Loucy (cell line): ENCODE results near the gene KAT2B.
A peak's percentile ranks its signal among the peaks of the same experiment; 100 is the strongest.

Source experiments
- H2AFZ ChIP-seq: fragments of 200-600 bp; sonication (generic); 2 replicates; pipeline ENCODE4 v1.6.0; 2016; ENCODE audit warnings: antibody characterized with exemption, mild to moderate bottlenecking, low read length, moderate library complexity
- H3F3A ChIP-seq: fragments of 200-600 bp; 2 replicates; pipeline ENCODE4 v1.6.0; 2016; ENCODE audit warnings: antibody characterized with exemption, low read depth, mild to moderate bottlenecking
- H3K27me3 ChIP-seq: fragments of 200-600 bp; sonication (generic); 2 replicates; pipeline ENCODE4 v1.6.1; 2014; ENCODE audit warnings: low read length, mild to moderate bottlenecking; ENCODE audit not compliant: insufficient read depth, poor library complexity, severe bottlenecking
- H3K36me3 ChIP-seq: fragments of 200-600 bp; sonication (generic); 2 replicates; pipeline ENCODE4 v1.6.1; 2016; ENCODE audit warnings: low read length; ENCODE audit not compliant: insufficient read depth
- H3K4me1 ChIP-seq: fragments of 200-600 bp; sonication (generic); 2 replicates; pipeline ENCODE4 v1.5.1; 2014; ENCODE audit warnings: low read length, mild to moderate bottlenecking; ENCODE audit not compliant: insufficient read depth, poor library complexity, severe bottlenecking
- H3K4me2 ChIP-seq: fragments of 200-600 bp; sonication (generic); 2 replicates; pipeline ENCODE4 v1.6.0; 2014; ENCODE audit warnings: antibody characterized with exemption, low read length, low read depth, mild to moderate bottlenecking; ENCODE audit not compliant: poor library complexity, severe bottlenecking
- H3K4me3 ChIP-seq: fragments of 200-600 bp; sonication (generic); 2 replicates; pipeline ENCODE4 v1.5.1; 2014; ENCODE audit warnings: low read length, mild to moderate bottlenecking, mixed read lengths; ENCODE audit not compliant: poor library complexity, severe bottlenecking
- H3K79me2 ChIP-seq: fragments of 200-600 bp; sonication (generic); 2 replicates; pipeline ENCODE4 v1.6.1; 2014; ENCODE audit warnings: low read length; ENCODE audit not compliant: insufficient read depth
- H3K9ac ChIP-seq: fragments of 200-600 bp; sonication (generic); 2 replicates; pipeline ENCODE4 v1.6.0; 2014; ENCODE audit warnings: mild to moderate bottlenecking, low read depth, low read length, moderate library complexity; ENCODE audit not compliant: poor library complexity, severe bottlenecking
- H3K9me2 ChIP-seq: fragments of 200-600 bp; sonication (generic); replicated peaks from 2 replicates; pipeline ENCODE4 v1.6.1; 2016; ENCODE audit warnings: low read depth, low read length, mixed read lengths
- H3K9me3 ChIP-seq: fragments of 200-600 bp; sonication (generic); 2 replicates; pipeline ENCODE4 v1.6.1; 2014; ENCODE audit warnings: mild to moderate bottlenecking, antibody characterized with exemption, low read length, low read depth; ENCODE audit not compliant: insufficient read depth
- H4K20me1 ChIP-seq: fragments of 200-600 bp; sonication (generic); 2 replicates; pipeline ENCODE4 v1.6.0; 2014; ENCODE audit warnings: antibody characterized with exemption, low read length, mild to moderate bottlenecking; ENCODE audit not compliant: insufficient read depth, poor library complexity, severe bottlenecking
- CTCF ChIP-seq: fragments of 200-600 bp; sonication (generic); conservative IDR thresholded peaks from 2 replicates; pipeline ENCODE4 v1.5.1; 2014; ENCODE audit warnings: mild to moderate bottlenecking, antibody characterized with exemption, low read length
- EZH2phosphoT487 ChIP-seq: fragments of 200-600 bp; IDR thresholded peaks from 2 replicates; pipeline ENCODE4 v1.6.1; 2018; ENCODE audit warnings: antibody characterized with exemption, mild to moderate bottlenecking, moderate library complexity, borderline replicate concordance

KAT2B gene

GRCh38 chr3:20055842-20056241 is 15.6 kb downstream of the KAT2B start:
- Histone ChIP-seq H3K9me3 (no peaks in the 10 kb centered on the region), H3K9me2 (no peaks in the 10 kb centered on the region), H3K4me1 (peaks cover 28% of the 10 kb centered on the region), H3K36me3 (no peaks in the 10 kb centered on the region), H3F3A (no peaks in the 10 kb centered on the region; the same call in 1 of the 2 replicates), H3K9ac (no peak overlapping the region), H3K4me3 (no peak overlapping the region), H4K20me1 (peaks cover 5% of the 10 kb centered on the region), H3K4me2 (peak overlapping the region; percentile 42), H2AFZ (no peak overlapping the region), H3K27me3 (no peaks in the 10 kb centered on the region), H3K79me2 (peaks cover 29% of the 10 kb centered on the region)
- TF ChIP-seq EZH2phosphoT487 (no peak), CTCF (no peak)

GRCh38 chr3:20056725-20057611 is 16.7 kb downstream of the KAT2B start:
- no peaks in the 10 kb centered on the region; the same call in 1 of the 2 replicates for H3F3A ChIP-seq
- no peak overlapping the region for H3K4me3 ChIP-seq
- H3K9me3 ChIP-seq = no peaks in the 10 kb centered on the region
- no peak overlapping the region for H3K9ac ChIP-seq
- no peak overlapping the region for H2AFZ ChIP-seq
- no peaks in the 10 kb centered on the region for H3K27me3 ChIP-seq
- no peak overlapping the region for H3K4me2 ChIP-seq
- TF ChIP-seq CTCF (no peak), EZH2phosphoT487 (no peak)
- H3K4me1 ChIP-seq = peaks cover 30% of the 10 kb centered on the region
- H3K79me2 ChIP-seq = peaks cover 29% of the 10 kb centered on the region
- H3K36me3 ChIP-seq = no peaks in the 10 kb centered on the region
- H3K9me2 ChIP-seq = no peaks in the 10 kb centered on the region
- H4K20me1 ChIP-seq = peaks cover 3% of the 10 kb centered on the region

- Histone ChIP-seq H3K36me3 (no peaks in the 10 kb centered on the region), H3K9ac (no peak overlapping the region), H3K9me2 (no peaks in the 10 kb centered on the region), H4K20me1 (peaks cover 3% of the 10 kb centered on the region), H3K9me3 (no peaks in the 10 kb centered on the region), H3K27me3 (no peaks in the 10 kb centered on the region), H3K4me1 (peaks cover 30% of the 10 kb centered on the region), H3K4me2 (no peak overlapping the region), H2AFZ (no peak overlapping the region), H3F3A (no peaks in the 10 kb centered on the region; the same call in 1 of the 2 replicates), H3K79me2 (peaks cover 32% of the 10 kb centered on the region), H3K4me3 (no peak overlapping the region)
- TF ChIP-seq CTCF = no peak
- TF ChIP-seq EZH2phosphoT487 = no peak
These were observed 17.4 kb downstream of the KAT2B start for GRCh38 chr3:20057612-20058180.
